ENCODE measurements around the gene XRCC5.

GRCh38 chr2:216235462-216235861 lies 126.3 kb downstream of the XRCC5 start:
- TF ChIP-seq YY1 (IDR thresholded peaks at IDR 0.05; ENCODE audit: insufficient read depth, insufficient read length) (no peak), ZNF274 (IDR thresholded peaks at IDR 0.05; ENCODE audit: low read depth, low read length) (no peak)
